Skeletal muscle satellite cell (primary cell): ENCODE data around the gene DAB2IP.
A peak's percentile ranks its signal among the peaks of the same experiment; 100 is the strongest.

Experiments used
- H3K27me3 ChIP-seq: 2 replicates; pipeline ENCODE4 v1.7.0; 2013; ENCODE audit warnings: low read length; ENCODE audit not compliant: control insufficient read depth, insufficient read depth
- H3K36me3 ChIP-seq: 2 replicates; pipeline ENCODE4 v1.7.0; 2013; ENCODE audit warnings: mild to moderate bottlenecking, control low read depth, low read length; ENCODE audit not compliant: insufficient read depth
- H3K4me1 ChIP-seq: 2 replicates; pipeline ENCODE4 v1.7.0; 2013; ENCODE audit warnings: low read length; ENCODE audit not compliant: control insufficient read depth, insufficient read depth
- H3K4me2 ChIP-seq: 2 replicates; pipeline ENCODE4 v1.7.0; 2013; ENCODE audit warnings: mild to moderate bottlenecking, low read length
- H3K4me3 ChIP-seq: 2 replicates; pipeline ENCODE4 v1.7.0; 2013; ENCODE audit warnings: low read length
- H3K9ac ChIP-seq: 2 replicates; pipeline ENCODE4 v1.7.0; 2013; ENCODE audit warnings: mild to moderate bottlenecking, low read depth, low read length, moderate library complexity
- H3K9me3 ChIP-seq: replicated peaks from 2 replicates; pipeline ENCODE4 v1.7.0; 2013; ENCODE audit warnings: mild to moderate bottlenecking, control low read depth, low read length

The DAB2IP gene

DNA sequence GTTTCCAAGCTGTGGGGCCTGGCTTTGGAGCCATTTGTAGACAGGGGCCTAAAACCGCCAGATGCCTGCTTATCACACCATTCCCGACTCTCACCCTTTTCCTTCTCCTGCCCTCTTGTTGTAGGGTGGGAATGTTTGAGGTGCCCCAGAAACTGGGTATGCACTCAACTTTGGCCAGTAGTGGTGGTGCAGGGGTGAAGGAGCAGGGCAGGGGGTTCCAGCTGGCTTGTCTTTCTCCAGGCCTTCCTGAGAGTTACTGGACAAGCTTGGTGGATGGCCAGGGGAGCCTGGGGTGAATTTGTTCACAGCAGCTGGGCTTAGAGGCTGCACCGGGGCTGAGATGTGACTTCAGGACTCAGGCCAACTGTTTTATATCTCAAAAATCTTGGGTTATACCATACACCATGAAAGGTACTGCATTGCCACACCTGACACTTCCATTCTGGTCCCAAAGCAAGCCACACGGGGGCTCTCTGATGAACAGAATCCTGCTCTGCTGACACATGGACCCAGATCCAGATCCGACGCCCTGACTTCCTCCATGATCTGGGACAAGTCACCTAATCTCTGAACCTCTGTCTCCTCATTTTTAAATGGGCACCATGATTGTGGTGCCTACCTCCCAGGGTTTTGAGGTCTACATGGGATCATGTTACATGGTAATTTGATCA is 62.1 kb downstream of the DAB2IP start:
- peaks cover 12% of the 10 kb centered on the region for H3K4me1 ChIP-seq
- no peaks in the 10 kb centered on the region for H3K36me3 ChIP-seq
- H3K27me3 ChIP-seq, result no peaks in the 10 kb centered on the region
- no peaks in the 10 kb centered on the region for H3K9me3 ChIP-seq
- H3K9ac ChIP-seq, result no peak overlapping the region
- H3K4me3 ChIP-seq, result no peak overlapping the region
- no peak overlapping the region for H3K4me2 ChIP-seq

DNA sequence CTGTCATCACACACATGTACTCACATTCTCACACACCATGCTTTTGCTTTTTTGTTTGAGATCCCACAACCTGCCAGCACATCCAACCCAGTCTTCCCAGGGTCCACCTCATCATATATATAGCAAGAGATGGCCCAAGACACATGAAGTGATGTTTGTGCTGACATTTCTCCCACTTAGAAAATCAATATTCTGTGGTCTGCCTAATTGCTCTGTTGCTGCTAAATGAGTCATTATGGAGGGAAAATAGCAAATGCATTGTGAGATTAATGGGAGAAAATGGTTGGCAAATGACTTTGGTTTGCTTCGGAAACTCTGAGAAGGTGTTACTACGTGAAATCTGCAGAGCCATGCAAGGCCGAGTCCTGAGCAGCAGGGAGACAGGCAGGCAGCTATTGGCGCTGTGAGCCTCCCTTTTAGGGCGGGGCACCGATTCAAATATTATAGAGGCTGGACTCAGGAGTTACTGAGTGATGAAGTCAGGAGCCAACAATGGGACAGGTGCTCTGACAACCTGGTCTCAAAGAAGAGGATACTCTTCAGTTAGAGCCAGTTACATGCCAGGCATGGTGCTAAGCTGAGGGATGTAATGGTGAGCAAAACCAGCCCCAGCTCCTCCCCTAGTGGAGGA is 62.8 kb downstream of the DAB2IP start:
- no peak overlapping the region for H3K4me2 ChIP-seq
- H3K4me3 ChIP-seq, result no peak overlapping the region
- H3K4me1 ChIP-seq, result peaks cover 14% of the 10 kb centered on the region
- no peaks in the 10 kb centered on the region for H3K36me3 ChIP-seq
- H3K9me3 ChIP-seq, result no peaks in the 10 kb centered on the region
- no peak overlapping the region for H3K9ac ChIP-seq
- no peaks in the 10 kb centered on the region for H3K27me3 ChIP-seq

DNA sequence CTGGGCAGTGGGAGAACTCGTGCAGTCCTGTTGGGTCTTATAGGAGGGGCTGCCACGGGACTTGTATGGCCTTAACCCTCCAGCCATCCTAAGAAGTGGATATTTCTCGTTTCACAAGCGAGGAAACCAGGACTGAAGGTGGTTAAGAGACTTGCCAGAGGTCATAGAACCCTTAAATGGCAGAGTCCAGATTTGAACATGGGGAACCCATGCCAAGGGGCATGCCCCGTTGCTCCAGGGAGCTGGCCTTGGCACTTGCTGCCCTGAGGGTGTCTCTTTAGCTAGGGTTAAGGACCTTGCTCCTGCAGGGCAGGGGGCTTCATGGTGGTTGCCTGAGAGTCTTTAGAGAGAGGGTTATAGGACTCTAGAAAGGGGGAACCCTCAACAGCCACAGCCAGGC is 63.4 kb downstream of the DAB2IP start:
- no peak overlapping the region for H3K9ac ChIP-seq
- no peaks in the 10 kb centered on the region for H3K27me3 ChIP-seq
- peaks cover 14% of the 10 kb centered on the region for H3K4me1 ChIP-seq
- H3K9me3 ChIP-seq, result no peaks in the 10 kb centered on the region
- H3K36me3 ChIP-seq, result no peaks in the 10 kb centered on the region
- no peak overlapping the region for H3K4me3 ChIP-seq
- no peak overlapping the region for H3K4me2 ChIP-seq

DNA sequence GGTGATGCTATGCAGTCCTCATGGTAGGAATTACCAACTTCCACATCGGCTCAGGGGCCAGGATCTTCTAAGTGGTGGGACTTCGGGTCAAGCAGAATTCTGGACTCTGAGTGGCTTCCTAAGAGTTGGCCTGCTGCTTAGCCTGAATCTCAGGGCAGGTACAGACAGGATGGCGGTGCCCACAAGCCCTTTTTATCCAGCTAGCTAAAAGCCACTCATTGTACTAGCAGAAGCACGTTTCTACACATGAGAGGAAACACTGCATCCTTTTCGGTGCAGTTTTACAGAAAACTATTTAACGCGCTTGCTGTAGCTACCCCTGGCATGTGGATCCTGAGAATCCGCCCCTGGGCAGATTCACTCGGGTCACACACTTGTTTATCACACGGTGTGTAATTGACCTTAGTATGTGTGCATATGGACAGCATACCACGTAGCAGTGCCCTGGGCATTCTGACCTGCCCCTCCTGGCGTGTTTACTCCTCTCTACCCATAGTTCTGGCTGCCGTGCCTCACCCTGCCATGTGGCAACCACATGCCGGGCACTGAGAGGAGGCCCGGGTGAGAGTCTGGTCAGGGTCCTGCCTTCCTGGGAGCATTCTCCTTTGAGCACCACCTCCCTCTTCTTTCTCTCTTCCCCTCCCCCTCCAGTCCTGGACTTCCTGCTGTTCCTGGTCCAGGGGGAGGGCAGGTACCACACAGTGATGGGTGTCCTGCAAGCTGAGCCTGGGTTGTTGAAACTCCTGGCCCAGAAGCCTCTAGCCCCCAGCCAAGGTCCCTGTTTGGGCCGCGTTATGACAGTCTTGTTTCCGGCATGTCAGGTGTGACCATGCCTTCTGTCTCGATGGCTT is 65.9 kb downstream of the DAB2IP start:
- Histone ChIP-seq H3K9ac (no peak overlapping the region), H3K4me1 (peaks cover 36% of the 10 kb centered on the region), H3K4me3 (peak overlapping the region; percentile 31)

DNA sequence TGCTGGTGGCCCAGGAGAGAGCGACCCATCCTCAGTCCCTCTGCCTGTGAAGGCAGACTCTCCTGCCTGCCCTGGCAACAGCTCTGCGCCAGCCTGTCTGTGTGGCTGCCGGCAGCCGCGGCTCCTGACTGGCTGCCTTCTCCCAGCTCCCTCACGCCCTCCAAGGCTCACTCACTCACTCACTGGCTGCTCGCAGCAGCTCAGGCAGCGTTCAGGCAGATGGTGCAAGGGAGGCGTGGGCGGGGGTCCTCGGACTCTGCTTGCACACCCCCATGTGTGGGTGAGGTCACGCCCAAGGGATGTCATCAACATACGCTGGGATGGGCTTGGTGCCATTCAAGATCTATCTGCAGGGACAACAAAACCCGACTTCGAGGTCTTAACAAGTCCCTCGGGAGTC is 66.7 kb downstream of the DAB2IP start:
- Histone ChIP-seq H3K36me3 (no peaks in the 10 kb centered on the region), H3K9ac (no peak overlapping the region), H3K9me3 (no peaks in the 10 kb centered on the region), H3K4me1 (peaks cover 36% of the 10 kb centered on the region), H3K4me3 (peak overlapping the region; percentile 31), H3K4me2 (peak overlapping the region; percentile 52), H3K27me3 (no peaks in the 10 kb centered on the region)

More for the DNA sequence above, 65.9 kb downstream of the DAB2IP start:
- Histone ChIP-seq H3K9me3 (no peaks in the 10 kb centered on the region), H3K4me2 (peak overlapping the region; percentile 52), H3K36me3 (no peaks in the 10 kb centered on the region), H3K27me3 (no peaks in the 10 kb centered on the region)

DNA sequence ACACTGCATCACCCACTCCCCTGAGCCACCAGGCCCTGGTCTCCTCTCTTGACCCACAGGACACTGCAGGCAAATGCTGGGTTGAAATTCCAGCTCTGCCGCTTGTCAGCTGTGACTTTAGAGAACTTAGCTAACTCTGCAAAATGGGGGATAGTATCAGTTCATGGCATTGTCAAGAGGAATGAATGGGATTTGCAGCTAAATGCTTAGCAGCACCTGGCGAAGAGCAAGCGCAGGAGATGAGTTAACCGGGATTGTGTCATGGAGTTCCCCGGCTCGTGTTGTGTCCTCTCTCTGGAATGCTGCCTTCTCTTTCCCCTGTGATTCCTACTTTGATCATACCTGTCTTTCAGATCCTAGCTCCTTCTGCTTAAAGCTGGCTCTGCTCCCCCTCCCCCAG is 67.1 kb downstream of the DAB2IP start:
- Histone ChIP-seq H3K4me2 (peak overlapping the region; percentile 52), H3K4me3 (peak overlapping the region; percentile 31), H3K9me3 (no peaks in the 10 kb centered on the region), H3K36me3 (no peaks in the 10 kb centered on the region), H3K4me1 (peaks cover 36% of the 10 kb centered on the region), H3K27me3 (no peaks in the 10 kb centered on the region), H3K9ac (no peak overlapping the region)

DNA sequence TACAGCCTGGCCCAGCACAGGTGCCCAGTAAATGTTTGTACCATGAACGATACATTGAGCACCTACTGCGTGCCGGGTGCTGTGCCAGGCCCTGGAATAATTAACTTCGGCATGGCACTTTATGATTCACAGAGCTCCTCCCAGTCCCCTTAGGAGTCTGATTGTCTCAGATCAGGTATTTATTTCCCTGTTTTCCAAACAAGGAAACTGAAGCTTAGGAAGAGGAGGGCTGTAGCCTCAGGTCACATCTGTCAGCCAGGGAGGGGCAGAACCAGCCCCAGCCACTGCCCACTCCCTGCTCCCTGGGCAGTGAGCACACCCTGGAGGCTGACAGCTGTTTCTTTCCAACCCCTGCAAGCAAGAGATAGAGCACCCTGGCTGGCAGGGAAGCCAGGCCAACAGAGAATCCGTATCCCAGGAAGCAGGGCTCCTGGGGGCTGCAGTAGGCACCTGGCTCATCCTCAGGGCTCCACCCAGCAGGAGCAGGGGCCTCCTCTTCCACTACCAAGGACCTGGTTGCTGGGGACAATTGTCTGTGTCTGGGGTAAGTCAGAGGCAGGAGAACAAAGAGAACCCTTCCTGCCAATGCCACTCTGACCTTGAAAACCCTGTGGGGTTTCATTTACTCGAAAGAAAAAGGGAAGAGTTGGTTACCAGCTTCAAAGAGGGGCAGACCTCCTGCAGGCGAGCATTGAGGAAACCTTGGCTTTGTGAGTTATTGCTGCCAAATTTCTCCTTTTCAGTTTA is 69.0 kb downstream of the DAB2IP start:
- H3K9me3 ChIP-seq, result no peaks in the 10 kb centered on the region
- no peak overlapping the region for H3K9ac ChIP-seq
- H3K4me1 ChIP-seq, result peaks cover 46% of the 10 kb centered on the region

DNA sequence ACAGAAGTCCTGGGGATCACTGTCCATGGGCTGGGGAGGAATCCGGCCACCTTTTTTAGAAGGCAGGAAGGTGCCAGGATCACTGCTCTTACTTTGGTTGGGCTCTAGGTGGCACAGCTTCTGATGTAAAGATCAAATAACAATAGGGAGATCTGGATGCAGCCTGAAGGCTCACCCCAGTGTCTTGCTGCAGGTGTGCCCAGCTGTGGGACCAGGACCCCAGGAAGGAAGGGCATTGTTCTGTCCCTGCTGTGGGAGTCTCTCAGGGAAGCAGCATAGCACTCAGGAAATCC is 69.6 kb downstream of the DAB2IP start:
- Histone ChIP-seq H3K9me3 (no peaks in the 10 kb centered on the region), H3K4me1 (peaks cover 47% of the 10 kb centered on the region), H3K36me3 (no peaks in the 10 kb centered on the region)

More for the DNA sequence above, 69.0 kb downstream of the DAB2IP start:
- no peak overlapping the region for H3K4me2 ChIP-seq
- no peaks in the 10 kb centered on the region for H3K27me3 ChIP-seq
- no peaks in the 10 kb centered on the region for H3K36me3 ChIP-seq
- H3K4me3 ChIP-seq, result no peak overlapping the region

DNA sequence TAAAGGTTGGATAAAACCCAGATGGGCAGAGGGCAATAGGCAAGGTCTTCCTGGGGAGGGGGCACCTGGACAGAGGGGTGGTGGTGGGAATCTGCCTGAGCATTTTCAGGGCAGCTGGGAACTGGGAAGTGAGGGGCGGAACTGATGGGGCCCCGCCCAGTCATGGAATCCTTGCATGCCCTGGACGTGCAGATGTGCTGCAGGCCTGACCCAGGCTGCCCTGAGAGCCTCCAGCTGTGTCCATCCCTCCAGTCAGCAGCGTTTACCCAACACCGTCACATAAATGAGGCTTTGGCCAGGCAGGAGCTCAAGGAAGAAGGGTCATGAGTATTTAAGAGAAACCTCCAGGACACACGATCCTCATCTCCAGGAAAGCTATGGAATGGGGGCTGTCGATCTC is 70.3 kb downstream of the DAB2IP start:
- Histone ChIP-seq H3K4me1 (peaks cover 47% of the 10 kb centered on the region), H3K4me3 (no peak overlapping the region), H3K27me3 (no peaks in the 10 kb centered on the region), H3K9ac (no peak overlapping the region), H3K36me3 (no peaks in the 10 kb centered on the region), H3K9me3 (no peaks in the 10 kb centered on the region), H3K4me2 (no peak overlapping the region)

More for the DNA sequence above, 69.6 kb downstream of the DAB2IP start:
- H3K4me2 ChIP-seq, result no peak overlapping the region
- no peaks in the 10 kb centered on the region for H3K27me3 ChIP-seq
- no peak overlapping the region for H3K4me3 ChIP-seq
- no peak overlapping the region for H3K9ac ChIP-seq

DNA sequence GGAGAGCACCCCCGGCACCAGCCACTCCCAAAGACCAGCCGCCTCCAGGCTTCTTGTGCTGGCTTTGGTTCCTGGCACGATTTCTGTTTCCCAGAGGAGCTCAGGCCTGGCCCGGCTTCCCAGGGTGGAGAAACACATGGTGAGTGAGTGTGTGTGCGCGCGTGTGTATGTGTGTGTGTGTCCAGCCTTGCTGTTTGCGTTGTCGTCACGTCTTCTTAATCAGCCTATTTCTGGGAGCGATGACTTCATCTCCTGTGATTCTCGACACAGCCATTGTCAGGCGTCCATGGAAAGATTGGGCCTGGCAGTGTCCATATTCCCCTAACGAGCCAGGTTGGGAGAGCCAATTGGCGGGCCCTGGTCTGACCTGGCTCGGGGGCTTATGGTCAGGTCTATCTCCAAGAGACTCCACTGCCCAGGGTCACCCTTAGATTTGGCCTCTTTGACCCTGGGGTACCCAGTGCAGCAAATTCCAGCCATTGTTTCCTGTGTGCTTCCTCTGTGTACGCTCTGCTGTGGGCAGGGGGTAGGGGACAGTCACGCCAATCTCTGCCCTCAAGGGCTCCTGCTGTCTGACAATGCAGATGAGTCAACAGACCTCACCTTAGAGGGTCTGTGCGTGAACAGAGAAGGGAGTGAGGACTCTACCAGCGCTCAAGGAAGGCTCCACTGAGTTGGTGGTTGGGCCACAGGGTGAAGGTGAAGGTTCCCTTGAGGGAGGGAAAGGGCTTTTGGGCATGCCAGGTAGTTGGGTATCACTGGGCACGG is 73.8 kb downstream of the DAB2IP start:
- no peaks in the 10 kb centered on the region for H3K9me3 ChIP-seq
- no peak overlapping the region for H3K4me3 ChIP-seq
- H3K9ac ChIP-seq, result peak overlapping the region; percentile 19
- peak overlapping the region; percentile 46 for H3K4me2 ChIP-seq
- H3K4me1 ChIP-seq, result peaks cover 30% of the 10 kb centered on the region
- H3K36me3 ChIP-seq, result no peaks in the 10 kb centered on the region
- H3K27me3 ChIP-seq, result no peaks in the 10 kb centered on the region
